GM10266 (cell line): ENCODE results near the gene CDK12.

Source experiments
- DNase-seq: peaks from one replicate; pipeline ENCODE4 v3.0.0; 2012; ENCODE audit errors: extremely low spot score
- CTCF ChIP-seq: IDR thresholded peaks from 2 replicates; pipeline ENCODE4 v1.5.1; 2012; ENCODE audit warnings: mild to moderate bottlenecking, low read depth; ENCODE audit not compliant: control insufficient read depth, insufficient read depth; ENCODE audit errors: missing control alignments

Gene CDK12

DNA sequence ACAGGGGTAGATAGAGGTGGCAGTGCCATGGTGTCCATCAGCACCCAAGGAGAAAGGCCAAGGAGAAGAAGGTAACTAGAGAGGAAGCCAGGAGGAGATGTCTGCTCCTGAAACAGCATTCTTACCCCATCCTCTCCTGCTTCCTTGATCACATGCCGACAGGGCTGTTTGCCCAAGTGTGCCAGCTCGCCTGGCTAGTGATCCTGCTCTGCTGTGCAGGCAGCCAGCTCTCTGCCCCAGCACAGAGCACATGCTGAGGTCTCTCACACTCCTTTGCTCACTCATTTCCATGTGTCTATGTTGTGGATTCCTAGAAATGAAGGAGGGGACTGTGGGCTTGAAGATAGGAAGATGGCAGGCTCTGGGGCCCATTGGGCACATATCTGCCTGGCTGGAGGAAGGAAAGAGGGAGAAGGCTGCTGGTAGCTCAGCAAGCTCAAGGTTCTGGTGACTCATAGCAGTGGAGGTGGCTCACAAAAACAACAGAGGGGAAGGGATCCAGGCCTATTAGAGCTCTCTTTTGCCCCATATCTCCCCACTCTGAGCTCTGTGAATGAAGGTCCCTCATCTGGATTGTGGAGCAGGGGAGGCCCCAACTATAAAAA lies 92.2 kb downstream of the CDK12 start:
- DNase-seq: no peak

DNA sequence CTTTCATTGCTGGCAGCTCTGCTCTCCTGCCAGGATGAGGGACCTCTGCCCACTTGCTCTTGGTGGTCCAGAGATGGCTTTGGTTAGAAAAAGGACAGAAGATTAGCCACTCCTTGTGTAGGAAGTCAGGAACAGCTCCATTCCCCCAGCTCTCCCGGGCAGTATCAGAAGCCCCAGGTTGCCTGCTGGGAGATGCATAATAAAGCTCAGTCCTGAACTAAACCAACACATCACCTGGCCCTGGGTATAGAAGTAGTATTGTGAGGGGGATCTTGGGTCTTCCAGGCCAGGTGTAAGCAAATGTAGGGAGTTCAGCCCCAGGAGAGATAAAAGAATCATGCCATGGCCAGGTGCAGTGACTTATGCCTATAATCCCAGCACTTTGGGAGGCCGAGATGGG lies 94.1 kb downstream of the CDK12 start:
- DNase-seq: no peak
- no peak for TF ChIP-seq CTCF

More for the DNA sequence above, 92.2 kb downstream of the CDK12 start:
- TF ChIP-seq CTCF: no peak

GRCh38 chr17:39556423-39556822 lies 95.1 kb downstream of the CDK12 start:
- TF ChIP-seq CTCF: no peak
- DNase-seq: no peak

GRCh38 chr17:39562395-39562794 lies 101.1 kb downstream of the CDK12 start:
- TF ChIP-seq CTCF: no peak
- no peak for DNase-seq

DNA sequence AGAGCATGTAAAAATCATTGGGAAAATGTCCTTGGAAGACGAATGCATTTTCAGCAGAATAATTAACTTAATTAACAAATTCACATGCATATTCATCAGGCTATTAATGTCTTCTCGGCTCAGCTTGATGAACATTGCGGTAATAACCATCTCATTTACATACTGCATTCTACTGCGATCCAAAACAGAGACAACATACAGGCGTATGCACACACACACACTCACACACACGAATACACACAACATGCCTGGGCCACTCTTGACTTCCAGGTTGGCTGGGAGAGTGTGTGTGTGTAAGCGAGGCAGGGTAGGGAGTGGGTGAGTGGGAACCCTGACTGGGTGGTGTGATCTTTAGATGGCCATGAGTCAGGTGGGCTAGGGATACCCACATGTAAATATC lies 101.7 kb downstream of the CDK12 start:
- DNase-seq: no peak

DNA sequence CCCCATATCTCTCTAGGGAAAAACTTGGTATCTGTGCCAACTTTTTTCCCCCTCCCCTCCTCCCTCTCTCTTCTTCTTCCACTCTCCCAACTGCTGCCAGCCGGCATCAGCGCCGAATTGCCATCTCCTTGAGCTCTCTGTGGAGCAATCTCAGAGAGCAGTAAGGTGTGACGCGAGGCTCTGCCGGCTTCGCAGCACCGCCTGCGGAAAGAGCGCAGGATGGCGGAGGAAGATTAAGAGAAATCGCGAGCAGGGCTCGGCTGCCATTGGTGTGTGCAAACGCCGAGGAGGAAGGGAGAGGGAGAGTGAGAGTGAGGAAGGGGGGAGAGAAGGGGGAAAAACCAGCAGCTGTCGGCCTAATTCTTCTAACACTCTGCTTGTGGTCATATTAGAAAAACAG lies 102.2 kb downstream of the CDK12 start:
- DNase-seq: no peak

More for the DNA sequence above, 101.7 kb downstream of the CDK12 start:
- no peak for TF ChIP-seq CTCF

More for the DNA sequence above, 102.2 kb downstream of the CDK12 start:
- TF ChIP-seq CTCF: no peak
